OCI-LY1 (cell line): ENCODE data around the gene PLA2G7.
"Not testable (repeated sequence)": the region's sequence is repeated elsewhere in the genome, so short reads cannot be mapped to it uniquely, and the experiment has no call there.

Source experiments
- H2AFZ ChIP-seq: fragments of 200-600 bp; sonication (generic), shearing (Covaris generic); 2 replicates; pipeline ENCODE4 v1.6.0; 2014; ENCODE audit warnings: antibody characterized with exemption, mild to moderate bottlenecking, low read length
- H3F3A ChIP-seq: fragments of 200-600 bp; sonication (generic), shearing (Covaris generic); 2 replicates; pipeline ENCODE4 v1.6.0; 2014; ENCODE audit warnings: mild to moderate bottlenecking, antibody characterized with exemption, low read length, moderate library complexity; ENCODE audit not compliant: insufficient read depth
- H3K27ac ChIP-seq: fragments of 200-600 bp; sonication (generic); 2 replicates; pipeline ENCODE4 v1.5.1; 2014; ENCODE audit warnings: low read length, mixed run types, mild to moderate bottlenecking, low read depth; ENCODE audit not compliant: poor library complexity, severe bottlenecking
- H3K27me3 ChIP-seq: fragments of 200-600 bp; sonication (generic); 2 replicates; pipeline ENCODE4 v1.6.0; 2014; ENCODE audit warnings: antibody characterized with exemption, mild to moderate bottlenecking, low read length, moderate library complexity; ENCODE audit not compliant: insufficient read depth
- H3K36me3 ChIP-seq: fragments of 200-600 bp; sonication (generic); 2 replicates; pipeline ENCODE4 v1.6.1; 2014; ENCODE audit warnings: mild to moderate bottlenecking, antibody characterized with exemption, low read length, moderate library complexity, mixed read lengths; ENCODE audit not compliant: insufficient read depth
- H3K4me1 ChIP-seq: fragments of 200-600 bp; sonication (generic); 2 replicates; pipeline ENCODE4 v1.5.1; 2014; ENCODE audit warnings: mild to moderate bottlenecking, low read length, moderate library complexity; ENCODE audit not compliant: insufficient read depth, severe bottlenecking
- H3K4me2 ChIP-seq: fragments of 200-600 bp; sonication (generic), shearing (Covaris generic); 2 replicates; pipeline ENCODE4 v1.6.1; 2014; ENCODE audit warnings: low read length
- H3K4me3 ChIP-seq: fragments of 200-600 bp; sonication (generic); 2 replicates; pipeline ENCODE4 v1.5.1; 2014; ENCODE audit warnings: low read length, low read depth, mild to moderate bottlenecking, mixed read lengths; ENCODE audit not compliant: poor library complexity, severe bottlenecking
- H3K79me2 ChIP-seq: fragments of 200-600 bp; shearing (Covaris generic); 2 replicates; pipeline ENCODE4 v1.6.1; 2016; ENCODE audit warnings: mixed run types, low read length, mixed read lengths; ENCODE audit not compliant: insufficient read depth
- H3K9ac ChIP-seq: fragments of 200-600 bp; sonication (generic), shearing (Covaris generic); 2 replicates; pipeline ENCODE4 v1.6.1; 2014; ENCODE audit warnings: mild to moderate bottlenecking, low read length, mixed read lengths
- H3K9me2 ChIP-seq: fragments of 200-600 bp; sonication (generic), shearing (Covaris generic); 2 replicates; pipeline ENCODE4 v1.6.1; 2014; ENCODE audit warnings: low read depth, mild to moderate bottlenecking, low read length, mixed read lengths
- H3K9me3 ChIP-seq: fragments of 200-600 bp; shearing (Covaris generic); 2 replicates; pipeline ENCODE4 v1.6.1; 2014; ENCODE audit warnings: low read length, mixed read lengths
- H4K20me1 ChIP-seq: fragments of 200-600 bp; sonication (generic), shearing (Covaris generic); 2 replicates; pipeline ENCODE4 v1.6.0; 2016; ENCODE audit warnings: mild to moderate bottlenecking, low read length; ENCODE audit not compliant: insufficient read depth
- CTCF ChIP-seq: fragments of 200-600 bp; sonication (generic), shearing (Covaris generic); IDR thresholded peaks from 2 replicates; pipeline ENCODE4 v1.5.1; 2017; ENCODE audit warnings: mild to moderate bottlenecking, antibody characterized with exemption, low read length, moderate library complexity, mixed read lengths
- EZH2 ChIP-seq: fragments of 200-600 bp; sonication (generic), shearing (Covaris generic); IDR thresholded peaks from 2 replicates; pipeline ENCODE4 v1.8.0; 2017; ENCODE audit warnings: borderline replicate concordance, mixed run types, mild to moderate bottlenecking, antibody characterized with exemption, low read length, moderate library complexity, mixed read lengths

Gene PLA2G7

GRCh38 chr6:46777476-46778346, 42.5 kb upstream of the PLA2G7 start:
- Histone ChIP-seq H3K9me3 (no peaks in the 10 kb centered on the region), H3K36me3 (no peaks in the 10 kb centered on the region), H3K79me2 (no peaks in the 10 kb centered on the region), H2AFZ (no peak overlapping the region), H3K4me2 (no peak overlapping the region), H4K20me1 (no peaks in the 10 kb centered on the region), H3K4me3 (no peak overlapping the region), H3K27ac (no peak overlapping the region), H3F3A (no peaks in the 10 kb centered on the region), H3K9me2 (no peaks in the 10 kb centered on the region), H3K9ac (no peak overlapping the region), H3K27me3 (no peaks in the 10 kb centered on the region), H3K4me1 (no peaks in the 10 kb centered on the region)
- no peak for TF ChIP-seq CTCF
- TF ChIP-seq EZH2 = no peak

DNA sequence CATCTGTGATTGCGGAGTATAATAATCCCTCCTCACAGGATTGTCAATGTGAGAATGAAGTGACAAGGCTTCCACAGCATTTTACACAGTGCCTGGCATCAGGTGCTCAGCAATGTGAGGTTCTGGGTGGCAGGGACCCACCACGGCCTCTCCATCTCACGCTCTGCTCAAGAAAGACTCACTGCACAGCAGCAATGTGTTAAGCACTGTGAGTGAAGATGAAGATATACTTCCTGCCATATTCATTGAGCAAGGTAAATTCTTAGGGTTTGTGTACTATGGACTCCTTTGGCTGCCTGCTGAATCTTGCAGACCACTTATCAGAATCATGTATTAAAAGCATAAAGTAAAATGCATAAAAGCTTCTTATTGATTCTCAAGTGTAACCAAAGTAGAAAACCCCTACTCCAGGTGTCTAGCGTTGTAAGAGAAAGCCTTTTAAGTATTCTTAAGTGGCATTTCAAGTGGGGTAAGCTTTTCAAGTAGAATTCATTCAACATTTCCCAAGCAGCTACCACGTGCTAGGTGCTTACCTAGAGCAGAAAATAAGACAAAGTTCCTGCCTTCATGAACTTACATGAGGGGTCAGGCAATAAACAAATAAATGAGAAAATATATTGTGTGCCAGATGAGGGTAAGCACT, 41.0 kb upstream of the PLA2G7 start:
- Histone ChIP-seq H3K4me1 (no peaks in the 10 kb centered on the region), H3K36me3 (no peaks in the 10 kb centered on the region), H3K79me2 (no peaks in the 10 kb centered on the region), H4K20me1 (no peaks in the 10 kb centered on the region), H3K9me3 (no peaks in the 10 kb centered on the region), H2AFZ (no peak overlapping the region), H3K9ac (no peak overlapping the region), H3K27ac (no peak overlapping the region), H3F3A (no peaks in the 10 kb centered on the region), H3K4me2 (no peak overlapping the region), H3K9me2 (no peaks in the 10 kb centered on the region), H3K27me3 (no peaks in the 10 kb centered on the region), H3K4me3 (no peak overlapping the region)
- no peak for TF ChIP-seq CTCF
- no peak for TF ChIP-seq EZH2

DNA sequence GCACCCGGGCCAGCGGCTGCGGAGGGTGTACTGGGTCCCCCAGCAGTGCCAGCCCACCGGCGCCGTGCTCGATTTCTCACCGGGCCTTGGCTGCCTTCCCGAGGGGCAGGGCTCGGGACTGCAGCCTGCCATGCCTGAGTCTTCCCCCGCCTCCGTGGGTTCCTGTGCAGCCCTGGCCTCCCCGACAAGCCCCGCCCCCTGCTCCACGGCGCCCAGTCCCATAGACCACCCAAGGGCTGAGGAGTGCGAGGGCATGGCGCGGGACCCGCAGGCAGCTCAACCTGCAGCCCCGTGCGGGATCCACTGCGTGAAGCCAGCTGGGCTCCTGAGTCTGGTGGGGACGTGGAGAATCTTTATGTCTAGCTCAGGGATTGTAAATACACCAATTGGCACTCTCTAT, 39.6 kb upstream of the PLA2G7 start:
- not testable (repeated sequence) for H3K79me2 ChIP-seq, H3K4me2 ChIP-seq

More for the DNA sequence above, 39.6 kb upstream of the PLA2G7 start:
- not testable (repeated sequence) for H3K36me3 ChIP-seq, H3F3A ChIP-seq, H3K27me3 ChIP-seq, H3K9ac ChIP-seq, H3K27ac ChIP-seq, H4K20me1 ChIP-seq, H3K4me3 ChIP-seq, H3K9me2 ChIP-seq, H3K9me3 ChIP-seq, H3K4me1 ChIP-seq, H2AFZ ChIP-seq
